LNCaP clone FGC (cell line): ENCODE data around the gene COBLL1.

ENCODE experiments used
- DNase-seq: peaks from one replicate; pipeline ENCODE4 v3.0.0-alpha.2; 2011; ENCODE audit warnings: low read depth
- H3K4me3 ChIP-seq: 2 replicates; pipeline ENCODE4 v1.5.1; 2011; ENCODE audit warnings: mild to moderate bottlenecking, low read depth, low read length, control low read depth
- TF ChIP-seq, protein P1 (sequence below): IDR thresholded peaks from 2 replicates; pipeline ENCODE4 v1.5.1; 2012; ENCODE audit warnings: mild to moderate bottlenecking; ENCODE audit not compliant: control insufficient read depth, insufficient read depth; ENCODE audit errors: extremely low read depth

The COBLL1 gene

DNA sequence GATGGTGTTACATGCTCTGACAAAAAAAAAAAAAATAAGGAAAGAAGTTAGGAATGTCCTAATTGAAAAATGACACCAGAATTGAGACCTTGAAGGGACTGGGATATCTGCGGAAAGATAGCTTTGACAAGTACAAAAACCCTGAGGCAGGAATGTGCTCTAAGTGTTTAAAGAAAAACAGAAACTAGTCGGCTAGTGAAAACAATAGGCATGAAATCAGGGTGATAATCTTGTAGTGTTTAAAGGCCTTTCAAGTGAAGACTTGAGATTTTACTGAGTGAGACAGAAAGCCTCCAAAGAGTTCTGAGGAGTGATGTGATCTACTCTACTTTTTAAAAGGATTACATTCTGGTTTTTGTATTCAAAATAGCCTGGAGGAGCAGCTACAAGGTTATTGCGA lies 107.4 kb downstream of the COBLL1 start:
- TF ChIP-seq, protein P1, sequence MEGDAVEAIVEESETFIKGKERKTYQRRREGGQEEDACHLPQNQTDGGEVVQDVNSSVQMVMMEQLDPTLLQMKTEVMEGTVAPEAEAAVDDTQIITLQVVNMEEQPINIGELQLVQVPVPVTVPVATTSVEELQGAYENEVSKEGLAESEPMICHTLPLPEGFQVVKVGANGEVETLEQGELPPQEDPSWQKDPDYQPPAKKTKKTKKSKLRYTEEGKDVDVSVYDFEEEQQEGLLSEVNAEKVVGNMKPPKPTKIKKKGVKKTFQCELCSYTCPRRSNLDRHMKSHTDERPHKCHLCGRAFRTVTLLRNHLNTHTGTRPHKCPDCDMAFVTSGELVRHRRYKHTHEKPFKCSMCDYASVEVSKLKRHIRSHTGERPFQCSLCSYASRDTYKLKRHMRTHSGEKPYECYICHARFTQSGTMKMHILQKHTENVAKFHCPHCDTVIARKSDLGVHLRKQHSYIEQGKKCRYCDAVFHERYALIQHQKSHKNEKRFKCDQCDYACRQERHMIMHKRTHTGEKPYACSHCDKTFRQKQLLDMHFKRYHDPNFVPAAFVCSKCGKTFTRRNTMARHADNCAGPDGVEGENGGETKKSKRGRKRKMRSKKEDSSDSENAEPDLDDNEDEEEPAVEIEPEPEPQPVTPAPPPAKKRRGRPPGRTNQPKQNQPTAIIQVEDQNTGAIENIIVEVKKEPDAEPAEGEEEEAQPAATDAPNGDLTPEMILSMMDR = no peak
- H3K4me3 ChIP-seq = no peak overlapping the region
- DNase-seq = no peak

DNA sequence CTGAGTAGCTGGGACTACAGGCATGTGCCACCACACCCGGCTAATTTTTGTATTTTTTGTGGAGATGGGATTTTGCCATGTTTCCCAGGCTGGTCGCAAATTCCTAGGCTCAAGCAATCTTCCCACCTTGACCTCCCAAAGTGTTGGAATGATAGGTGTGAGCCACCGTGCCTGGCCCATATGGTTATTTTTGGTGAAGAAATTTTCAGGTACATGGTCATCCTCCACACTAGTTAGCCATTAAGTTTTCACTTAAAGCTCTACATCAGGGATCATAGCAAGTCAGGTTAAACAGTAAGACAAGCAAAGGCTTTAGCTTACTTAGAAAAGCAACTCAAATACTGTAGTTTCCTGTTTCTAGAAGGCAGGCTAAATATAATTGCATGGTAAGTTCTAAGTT lies 116.1 kb downstream of the COBLL1 start:
- DNase-seq = no peak
- TF ChIP-seq, protein P1 = no peak
- H3K4me3 ChIP-seq = no peak overlapping the region

DNA sequence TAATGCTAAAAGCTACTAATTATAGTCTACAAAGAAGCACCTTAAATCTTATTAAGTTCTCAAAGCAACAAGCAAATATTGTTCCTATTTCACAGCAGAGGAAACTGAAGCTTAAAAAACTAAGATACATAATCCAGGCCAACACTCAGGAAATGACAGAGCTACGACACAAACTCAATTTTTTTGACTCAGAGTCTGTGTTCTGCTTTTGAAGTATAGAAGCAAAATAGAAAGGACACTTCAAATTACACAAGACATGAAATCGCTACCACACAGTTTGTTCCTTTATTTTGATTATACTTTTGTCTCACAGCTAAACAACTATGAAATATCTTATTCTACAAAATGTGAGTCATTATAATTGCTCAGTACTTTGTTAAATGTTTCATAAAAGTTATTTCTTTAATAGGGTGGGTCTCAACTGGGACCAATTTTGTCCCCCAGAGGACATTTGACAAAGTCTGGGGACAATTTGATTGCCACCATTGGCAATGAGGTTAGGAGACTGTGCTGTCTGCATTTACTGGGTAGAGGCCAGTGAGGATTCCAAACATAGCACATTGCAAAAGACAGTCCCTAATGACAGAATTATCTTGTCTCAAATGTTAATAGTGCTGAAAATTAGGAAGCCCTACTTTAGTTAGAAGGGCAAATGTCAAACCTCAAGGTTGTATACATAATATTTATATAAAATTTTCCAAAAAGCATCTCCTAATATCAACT lies 118.8 kb downstream of the COBLL1 start:
- no peak for DNase-seq
- TF ChIP-seq, protein P1 = no peak
- no peak overlapping the region for H3K4me3 ChIP-seq

DNA sequence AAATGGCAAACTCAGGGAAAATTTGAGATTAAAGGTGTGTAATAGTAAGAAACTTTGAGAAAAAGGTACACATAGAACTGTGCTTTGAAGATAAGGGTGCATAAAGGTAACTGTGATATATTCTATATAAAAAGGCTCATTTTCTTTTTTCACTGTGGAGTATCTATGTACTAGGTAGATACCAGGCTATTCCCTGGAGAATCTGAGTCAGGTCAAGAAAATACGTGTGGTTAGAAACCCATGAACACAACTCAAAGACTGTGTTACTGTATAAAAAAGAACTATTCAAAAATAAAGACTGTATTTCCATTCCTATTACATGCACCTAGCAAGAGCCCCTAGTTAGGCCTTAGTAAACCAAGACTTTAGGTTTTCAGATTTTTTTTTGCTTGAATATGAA lies 120.2 kb downstream of the COBLL1 start:
- no peak for DNase-seq
- TF ChIP-seq, protein P1 = no peak
- no peak overlapping the region for H3K4me3 ChIP-seq

DNA sequence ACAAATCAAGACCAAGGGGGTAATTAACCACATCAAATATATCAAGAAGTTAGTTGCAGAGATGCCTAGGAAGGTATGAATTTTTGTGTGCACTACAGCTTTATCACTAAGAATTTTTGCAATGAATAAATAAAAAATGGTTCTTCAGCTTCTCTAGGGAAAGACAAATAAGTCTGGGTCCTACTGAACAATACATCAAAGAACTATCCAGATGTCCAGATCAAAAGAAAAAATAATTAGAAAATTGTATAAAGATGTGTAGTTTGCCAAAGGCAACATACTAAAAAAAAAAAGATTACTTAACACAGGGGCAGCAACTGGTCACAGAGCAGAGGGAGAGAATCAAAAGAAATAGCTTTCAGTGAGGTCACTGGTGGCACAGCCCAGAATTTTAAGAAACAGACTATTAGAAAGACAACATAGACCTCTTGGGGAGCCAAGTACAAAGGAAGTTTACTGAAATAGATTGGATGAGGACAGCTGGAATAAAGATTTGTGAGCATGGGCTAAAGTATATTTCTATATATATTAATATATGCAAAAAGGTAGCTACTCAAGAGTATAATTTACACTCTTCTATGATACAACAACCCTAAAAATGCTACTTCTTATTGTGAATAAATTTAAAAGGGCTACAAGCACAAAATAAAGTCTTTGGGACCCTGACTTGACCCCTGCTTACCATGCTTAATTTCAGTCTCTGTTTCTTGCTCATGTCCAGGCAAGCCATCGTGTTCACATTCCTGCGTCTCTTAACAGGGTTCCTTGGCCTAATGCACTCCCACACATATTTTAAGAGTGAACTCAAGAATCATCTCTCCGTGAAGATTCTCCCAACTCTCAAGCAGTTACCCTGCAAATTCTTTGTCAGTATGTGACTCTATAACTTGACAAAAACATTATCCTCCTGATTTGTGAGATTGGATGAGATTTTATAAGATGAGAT lies 121.4 kb downstream of the COBLL1 start:
- no peak for DNase-seq
- TF ChIP-seq, protein P1 = no peak
- H3K4me3 ChIP-seq = no peak overlapping the region

DNA sequence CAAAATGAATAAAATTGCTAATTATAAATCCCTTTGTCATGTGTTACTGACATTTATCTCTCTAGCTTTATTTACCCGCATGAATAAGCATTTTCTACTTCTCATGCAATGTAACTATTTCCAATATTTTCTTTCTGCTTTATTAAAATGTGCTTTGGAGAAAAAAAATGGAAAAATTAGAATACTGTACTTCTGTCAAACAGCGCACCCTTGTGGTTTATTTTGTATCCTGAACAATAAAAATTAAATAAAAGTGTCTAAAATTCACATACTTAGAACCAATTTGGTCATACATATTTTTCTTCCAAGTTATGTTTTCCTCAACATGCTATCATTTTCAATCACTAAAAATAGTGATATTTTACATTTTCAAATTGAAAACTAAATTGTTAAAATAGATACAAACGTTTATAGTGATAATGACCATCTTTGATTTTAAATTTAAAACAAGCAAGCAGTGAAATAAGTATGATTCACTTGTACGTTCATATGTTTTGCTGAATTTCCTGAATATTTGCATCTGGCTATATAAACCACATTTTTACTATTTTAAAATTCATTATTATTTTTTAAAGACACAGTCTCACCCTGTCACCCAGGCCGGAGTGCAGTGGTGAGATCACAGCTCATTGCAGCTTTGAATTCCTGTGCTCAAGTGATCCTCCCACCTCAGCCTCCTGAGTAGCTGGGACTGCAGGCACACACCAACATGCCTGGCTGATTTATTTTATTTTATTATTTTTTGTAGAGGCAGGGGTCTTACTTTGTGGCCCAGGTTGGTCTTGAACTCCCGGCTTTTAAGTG lies 124.4 kb downstream of the COBLL1 start:
- TF ChIP-seq, protein P1 = peak; percentile 38
- no peak for DNase-seq
- H3K4me3 ChIP-seq = no peak overlapping the region
